A549 (cell line): Measurements from ENCODE around the gene FBLN1. TPM values are rescaled to one million over a fixed set of nuclear protein-coding genes. Genes with fewer than 3 reads are reported as not detected.

Source experiments
- ATAC-seq, 2 experiments: fragments of 200-7000 bp in 1 of 2; fragments of >200 bp in 1 of 2; cut with Nextera tagmentation in 1 of 2; cut with Tn5 transposase in 1 of 2; 3 replicates each; pipeline versions ENCODE4 v1.8.0 to v1.9.1; 2018 to 2020; ENCODE audit warnings: mild to moderate bottlenecking in 1 of 2, moderate library complexity in 1 of 2
- CTCF ChIA-PET: fragments of 300-600 bp; sonication (Branson Sonifier 250); formaldehyde crosslinking; extraction: SDS; loops from one replicate; lab custom pipeline; 2021; ENCODE audit warnings: antibody characterized with exemption, inconsistent platforms; lab: Yijun Ruan, JAX
- POLR2A ChIA-PET: fragments of 350-600 bp; formaldehyde crosslinking; extraction: SDS; loops from one replicate; lab custom pipeline; 2021; ENCODE audit warnings: antibody characterized with exemption, inconsistent platforms; lab: Yijun Ruan, JAX
- DNase-seq, 2 experiments: peaks; one replicate each; pipeline versions ENCODE4 v3.0.0 to v3.0.0-alpha.2; 2011 to 2016; ENCODE audit warnings: low read depth in 1 of 2, low spot score in 1 of 2
- FAIRE-seq: peaks from 2 replicates; lab custom pipeline; 2011; peaks lifted over from hg19 to GRCh38; lab: Jason Lieb, UNC
- H3K27ac ChIP-seq, 2 experiments: fragments of >200 bp; sonication (Bioruptor Twin); formaldehyde crosslinking; 3 replicates each; pipeline ENCODE4 v1.5.1; 2016 to 2017
- H3K4me1 ChIP-seq: fragments of >200 bp; sonication (Bioruptor Twin); formaldehyde crosslinking; 3 replicates; pipeline ENCODE4 v1.6.1; 2016
- H3K4me2 ChIP-seq: fragments of >200 bp; sonication (Bioruptor Twin); formaldehyde crosslinking; 3 replicates; pipeline ENCODE4 v1.6.1; 2016
- H3K4me3 ChIP-seq: fragments of >200 bp; sonication (Bioruptor Twin); formaldehyde crosslinking; 3 replicates; pipeline ENCODE4 v1.5.1; 2016
- H3K9me3 ChIP-seq: fragments of >200 bp; sonication (Bioruptor Twin); formaldehyde crosslinking; 3 replicates; pipeline ENCODE4 v1.6.1; 2016
- CBX8 ChIP-seq: fragments of 200-600 bp; sonication (generic); IDR thresholded peaks from 2 replicates; pipeline ENCODE4 v1.6.1; 2016
- CHD2 ChIP-seq: fragments of 150-350 bp; IDR thresholded peaks from 2 replicates; pipeline ENCODE4 v1.6.1; 2014; ENCODE audit warnings: low read length; ENCODE audit not compliant: partially characterized antibody
- EHMT2 ChIP-seq: fragments of 200-600 bp; sonication (generic); IDR thresholded peaks from 2 replicates; pipeline ENCODE4 v1.6.1; 2016; ENCODE audit warnings: antibody characterized with exemption, low read depth, mild to moderate bottlenecking, moderate library complexity
- FOSL2 ChIP-seq, 2 experiments: fragments of 450-650 bp in 1 of 2; fragments of >200 bp in 1 of 2; sonication (Bioruptor Twin) in 1 of 2; formaldehyde crosslinking; IDR thresholded peaks; 2 replicates each; pipeline versions ENCODE4 v1.5.0 to v1.6.1; 2016 to 2020; ENCODE audit warnings: mild to moderate bottlenecking in 1 of 2, moderate library complexity in 1 of 2
- FOXS1 ChIP-seq: fragments of 250-450 bp; sonication (Bioruptor Pico); IDR thresholded peaks from 2 replicates; pipeline ENCODE4 v1.5.0; 2020; ENCODE audit warnings: mild to moderate bottlenecking, moderate library complexity
- HDAC2 ChIP-seq: fragments of 200-600 bp; sonication (generic); IDR thresholded peaks from 2 replicates; pipeline ENCODE4 v1.6.1; 2016
- HEYL ChIP-seq: fragments of 250-450 bp; sonication (Bioruptor Pico); IDR thresholded peaks from 2 replicates; pipeline ENCODE4 v1.8.0; 2021; ENCODE audit warnings: mild to moderate bottlenecking, moderate library complexity
- HOXA7 ChIP-seq: fragments of 250-450 bp; sonication (Bioruptor Pico); IDR thresholded peaks from 2 replicates; pipeline ENCODE4 v1.5.0; 2020; ENCODE audit warnings: mild to moderate bottlenecking, moderate library complexity
- JUN ChIP-seq, 2 experiments: fragments of >200 bp; sonication (Bioruptor Twin); formaldehyde crosslinking; IDR thresholded peaks; 2 replicates in 1 of 2; 3 replicates in 1 of 2; pipeline ENCODE4 v1.6.1; 2016 to 2017
- JUNB ChIP-seq: fragments of >200 bp; sonication (Bioruptor Twin); formaldehyde crosslinking; IDR thresholded peaks from 2 replicates; pipeline ENCODE4 v1.6.1; 2016
- MYC ChIP-seq: IDR thresholded peaks from 2 replicates; pipeline ENCODE4 v1.6.1; 2012; ENCODE audit warnings: mild to moderate bottlenecking, inconsistent platforms, low read length, improper control_type of control experiment, borderline replicate concordance
- NR3C1 ChIP-seq: fragments of >200 bp; sonication (Bioruptor Twin); formaldehyde crosslinking; IDR thresholded peaks from 3 replicates; pipeline ENCODE4 v1.6.1; 2017
- PHF8 ChIP-seq: fragments of 200-600 bp; sonication (generic); IDR thresholded peaks from 2 replicates; pipeline ENCODE4 v1.6.1; 2016; ENCODE audit warnings: low read depth, mild to moderate bottlenecking, antibody characterized with exemption, moderate library complexity, borderline replicate concordance
- POLR2AphosphoS2 ChIP-seq: conservative IDR thresholded peaks from 2 replicates; pipeline ENCODE4 v1.6.1; 2012; ENCODE audit warnings: low read length, improper control_type of control experiment, inconsistent platforms
- RAD21 ChIP-seq, 2 experiments: fragments of >200 bp in 1 of 2; sonication (Bioruptor Twin) in 1 of 2; formaldehyde crosslinking in 1 of 2; IDR thresholded peaks in 1 of 2; conservative IDR thresholded peaks in 1 of 2; 2 replicates in 1 of 2; 3 replicates in 1 of 2; pipeline ENCODE4 v1.6.1; 2012 to 2018; ENCODE audit warnings: inconsistent platforms in 1 of 2
- RARB ChIP-seq: fragments of 250-450 bp; sonication (Bioruptor Pico); IDR thresholded peaks from 2 replicates; pipeline ENCODE4 v1.8.0; 2021; ENCODE audit warnings: mild to moderate bottlenecking, moderate library complexity
- RFX5 ChIP-seq: fragments of 450-650 bp; IDR thresholded peaks from 2 replicates; pipeline ENCODE4 v1.7.1; 2014; ENCODE audit warnings: antibody characterized with exemption, mild to moderate bottlenecking, moderate library complexity
- SMC3 ChIP-seq: fragments of >200 bp; sonication (Bioruptor Twin); formaldehyde crosslinking; IDR thresholded peaks from 3 replicates; pipeline ENCODE4 v1.6.1; 2018; ENCODE audit warnings: inconsistent platforms
- ZC3H11A ChIP-seq: fragments of 450-650 bp; IDR thresholded peaks from 2 replicates; pipeline ENCODE4 v1.6.1; 2014; ENCODE audit warnings: antibody characterized with exemption, mild to moderate bottlenecking
- ZNF302 ChIP-seq: fragments of 250-450 bp; sonication (Bioruptor Pico); IDR thresholded peaks from 2 replicates; pipeline ENCODE4 v1.9.0; 2021; ENCODE audit warnings: inconsistent platforms, mild to moderate bottlenecking, moderate library complexity
- ZSCAN20 ChIP-seq: fragments of 250-450 bp; sonication (Bioruptor Pico); IDR thresholded peaks from 2 replicates; pipeline ENCODE4 v1.8.0; 2022; ENCODE audit warnings: mild to moderate bottlenecking, moderate library complexity
- WGBS: methylation state at CpG from one replicate; pipeline ENCODE4 v1.1.6; 2017; ENCODE audit errors: missing lambda C conversion rate; 5-methylcytosine and 5-hydroxymethylcytosine counted together
- polyA plus RNA-seq, 4 experiments: library from polyadenylated mRNA; depleted of rRNA in 3 of 4; stranded (reverse); fragments of >200 nt; fragmentation: RNase III in 1 of 4; extraction: RNeasy Plus Mini Kit Qiagen cat#74134 plus additional on column Dnase treatment in 1 of 4; gene quantifications; 2 replicates in 3 of 4; 3 replicates in 1 of 4; pipeline ENCODE4 v1.2.3, GENCODE V29; 2011 to 2017
- TF ChIP-seq, protein P1 (sequence below): IDR thresholded peaks from 2 replicates; pipeline ENCODE4 v1.6.1; 2012

FBLN1 gene
- polyA plus RNA-seq, 2 of the 4 experiments (the other 2 are of a cell fraction) = 18.2 to 32.7 TPM

DNA sequence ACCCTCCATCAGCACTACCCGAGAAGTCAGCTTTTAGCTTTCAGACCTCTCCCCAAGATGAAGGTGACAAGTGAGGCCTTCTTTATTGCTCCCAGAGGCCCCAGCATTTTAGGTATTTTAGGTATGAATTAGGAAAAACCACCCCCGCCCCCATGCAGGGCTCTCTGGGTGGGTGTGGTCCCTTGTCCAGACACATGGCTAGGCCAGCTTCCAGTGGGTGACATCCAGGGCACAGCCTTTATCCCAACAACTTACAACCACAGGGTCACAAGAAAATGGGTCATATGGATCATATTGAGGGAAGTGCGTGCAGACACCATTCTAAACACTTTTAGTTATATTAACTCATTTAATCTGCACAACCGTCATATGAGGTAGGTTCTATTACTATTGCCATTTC, 47.1 kb upstream of the FBLN1 start:
- no peak overlapping the region for H3K27ac ChIP-seq
- no peak for ATAC-seq
- no peak for FAIRE-seq
- WGBS = 93% methylated on average over 4 of the region's 4 CpGs
- 0 out of 3 replicates have a peak, but pooled peaks cover 3% of the 10 kb centered on the region for H3K4me1 ChIP-seq
- no peak overlapping the region for H3K4me3 ChIP-seq
- no peak overlapping the region for H3K4me2 ChIP-seq
- ChIA-PET CTCF (no interaction called here), POLR2A (no interaction called here)
- H3K9me3 ChIP-seq = no peaks in the 10 kb centered on the region
- TF ChIP-seq RFX5 = no peak
- TF ChIP-seq PHF8 = no peak
- TF ChIP-seq FOXS1 = no peak
- no peak for TF ChIP-seq HOXA7 (CRISPR knock-in tag)
- TF ChIP-seq, protein P1, sequence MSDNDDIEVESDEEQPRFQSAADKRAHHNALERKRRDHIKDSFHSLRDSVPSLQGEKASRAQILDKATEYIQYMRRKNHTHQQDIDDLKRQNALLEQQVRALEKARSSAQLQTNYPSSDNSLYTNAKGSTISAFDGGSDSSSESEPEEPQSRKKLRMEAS = no peak
- no peak for TF ChIP-seq FOSL2 (IDR thresholded peaks at IDR 0.05)
- TF ChIP-seq FOSL2 (CRISPR knock-in tag; IDR thresholded peaks at IDR 0.05) = no peak
- no peak for TF ChIP-seq JUNB
- no peak for TF ChIP-seq ZSCAN20
- no peak for DNase-seq

DNA sequence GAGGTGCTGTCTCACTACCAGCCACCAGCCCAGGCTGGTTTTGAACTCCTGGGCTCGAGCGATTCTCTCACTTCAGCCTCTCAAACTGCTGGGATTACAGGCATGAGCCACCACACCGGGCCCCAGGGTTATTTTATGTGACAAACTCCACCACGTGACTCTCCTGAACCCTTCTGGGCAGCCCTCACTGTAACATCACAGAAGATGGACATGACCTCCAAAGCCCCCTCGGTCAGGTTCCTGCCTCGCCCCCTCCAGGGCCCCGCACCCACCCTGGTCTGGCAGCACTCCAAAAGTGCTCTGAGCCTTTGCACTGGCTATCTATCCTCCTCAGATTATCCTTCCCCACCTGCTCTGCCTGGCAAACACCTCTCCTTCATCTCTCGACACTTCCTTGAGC, 45.9 kb upstream of the FBLN1 start:
- FAIRE-seq (no peak), ATAC-seq (no peak), DNase-seq (no peak)
- ChIA-PET POLR2A (no interaction called here), CTCF (interaction anchor here (0.6 to 1.2 kb wide), 2 partner anchors 16 to 649 kb away, joined by 3 read pairs; no protein-coding TSS in a partner anchor)
- Histone ChIP-seq H3K9me3 (no peaks in the 10 kb centered on the region), H3K4me2 (no peak overlapping the region), H3K27ac (no peak overlapping the region), H3K4me3 (no peak overlapping the region), H3K4me1 (no peaks in the 10 kb centered on the region)
- 68% methylated on average over 8 of the region's 8 CpGs for WGBS
- no peak for TF ChIP-seq HOXA7 (CRISPR knock-in tag)

GRCh38 chr22:45458532-45458931, 44.2 kb upstream of the FBLN1 start:
- CTCF ChIA-PET = no interaction called here

DNA sequence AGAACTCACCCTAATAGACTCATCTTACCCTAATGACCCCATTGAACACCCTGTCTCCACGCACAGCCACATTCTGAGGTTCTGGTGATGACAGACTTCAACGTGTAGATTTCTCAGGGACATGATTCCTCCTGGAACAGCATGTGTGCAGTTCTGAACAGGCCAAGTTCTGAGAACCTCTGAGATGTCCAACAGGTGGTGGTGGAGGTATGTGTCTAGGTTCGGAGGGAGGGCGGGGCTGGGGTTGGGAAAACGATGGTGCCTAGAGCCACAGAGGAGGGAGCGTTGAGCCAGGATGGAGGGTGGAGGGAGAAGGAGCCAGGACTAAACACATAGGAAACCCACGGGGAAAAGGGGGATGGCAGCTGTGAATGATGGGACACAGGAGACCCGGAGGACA, 43.4 kb upstream of the FBLN1 start:
- no peak for ATAC-seq
- DNase-seq = no peak
- Histone ChIP-seq H3K4me2 (no peak overlapping the region), H3K4me1 (no peaks in the 10 kb centered on the region), H3K27ac (no peak overlapping the region), H3K4me3 (no peak overlapping the region), H3K9me3 (no peaks in the 10 kb centered on the region)
- CTCF ChIA-PET = no interaction called here
- WGBS = 81% methylated on average over 6 of the region's 8 CpGs
- no peak for FAIRE-seq
- POLR2A ChIA-PET = no interaction called here
- no peak for TF ChIP-seq JUN (IDR thresholded peaks at IDR 0.05)

More at GRCh38 chr22:45458532-45458931, 44.2 kb upstream of the FBLN1 start:
- H3K4me2 ChIP-seq = no peak overlapping the region
- no peaks in the 10 kb centered on the region for H3K4me1 ChIP-seq
- ATAC-seq = no peak
- no peak for TF ChIP-seq RARB
- TF ChIP-seq CBX8 = no peak
- no peak for TF ChIP-seq POLR2AphosphoS2
- TF ChIP-seq SMC3 = no peak
- no peak for TF ChIP-seq HEYL (CRISPR knock-in tag)
- no peak for TF ChIP-seq MYC
- TF ChIP-seq ZC3H11A = no peak
- TF ChIP-seq ZNF302 = no peak
- no peak for TF ChIP-seq HDAC2
- TF ChIP-seq RAD21 (conservative IDR thresholded peaks at IDR 0.05 in 1 of 2, IDR thresholded peaks at IDR 0.05 in 1 of 2) = no peak
- no peak for TF ChIP-seq CHD2
- no peak for TF ChIP-seq NR3C1
- no peak for TF ChIP-seq EHMT2
- no peak overlapping the region for H3K4me3 ChIP-seq
- POLR2A ChIA-PET = no interaction called here
- DNase-seq = no peak
- H3K27ac ChIP-seq = no peak overlapping the region
- H3K9me3 ChIP-seq = no peaks in the 10 kb centered on the region
- 91% methylated on average over 11 of the region's 13 CpGs for whole genome bisulfite sequencing
- no peak for FAIRE-seq
